Neural cell (in vitro differentiated cells): Measurements from ENCODE around the gene FANCG. TPM values are rescaled to one million over a fixed set of nuclear protein-coding genes. Genes with fewer than 3 reads are reported as not detected.

ENCODE experiments used
- H2AFZ ChIP-seq: fragments of 200-600, 300-800 bp; sonication (generic), shearing (Covaris generic); 2 replicates; pipeline ENCODE4 v1.6.0; 2014; ENCODE audit warnings: low read depth, mild to moderate bottlenecking, antibody characterized with exemption, low read length, moderate library complexity
- H3F3A ChIP-seq: fragments of 200-600 bp; shearing (Covaris generic); 2 replicates; pipeline ENCODE4 v1.6.1; 2016; ENCODE audit warnings: mild to moderate bottlenecking, moderate library complexity, mixed read lengths, antibody characterized with exemption, low read length; ENCODE audit not compliant: insufficient read depth, poor library complexity, severe bottlenecking
- H3K27ac ChIP-seq: fragments of 200-600, 300-800 bp; sonication (generic), shearing (Covaris generic); 2 replicates; pipeline ENCODE4 v1.5.1; 2014; ENCODE audit warnings: mild to moderate bottlenecking, low read length, moderate library complexity
- H3K27me3 ChIP-seq: fragments of 300-800, 200-600 bp; sonication (generic), shearing (Covaris generic); 2 replicates; pipeline ENCODE4 v1.6.0; 2014; ENCODE audit warnings: mild to moderate bottlenecking, low read depth, low read length, moderate library complexity; ENCODE audit not compliant: insufficient read depth
- H3K36me3 ChIP-seq: fragments of 300-800, 200-600 bp; sonication (generic), shearing (Covaris generic); 2 replicates; pipeline ENCODE4 v1.5.1; 2014; ENCODE audit warnings: mild to moderate bottlenecking, antibody characterized with exemption, low read length, moderate library complexity; ENCODE audit not compliant: insufficient read depth
- H3K4me2 ChIP-seq: fragments of 300-800, 200-600 bp; sonication (generic), shearing (Covaris generic); 2 replicates; pipeline ENCODE4 v1.6.0; 2014; ENCODE audit warnings: mild to moderate bottlenecking, low read length
- H3K4me3 ChIP-seq: fragments of 300-800, 200-600 bp; sonication (generic), shearing (Covaris generic); 2 replicates; pipeline ENCODE4 v1.5.1; 2014; ENCODE audit warnings: mild to moderate bottlenecking, low read length, moderate library complexity
- H3K79me2 ChIP-seq: fragments of 200-600 bp; shearing (Covaris generic); replicated peaks from 2 replicates; pipeline ENCODE4 v1.6.0; 2014; ENCODE audit warnings: mild to moderate bottlenecking, low read length, moderate library complexity; ENCODE audit not compliant: insufficient read depth
- H3K9ac ChIP-seq: fragments of 300-800, 200-600 bp; sonication (generic), shearing (Covaris generic); 2 replicates; pipeline ENCODE4 v1.6.1; 2016; ENCODE audit warnings: mild to moderate bottlenecking, low read length, mixed read lengths
- H3K9me2 ChIP-seq: fragments of 200-600 bp; shearing (Covaris generic); 2 replicates; pipeline ENCODE4 v1.6.1; 2016; ENCODE audit warnings: mild to moderate bottlenecking, low read length, mixed read lengths; ENCODE audit not compliant: insufficient read depth
- H3K9me3 ChIP-seq: fragments of 200-600, 300-800 bp; sonication (generic), shearing (Covaris generic); 2 replicates; pipeline ENCODE4 v1.6.1; 2016; ENCODE audit warnings: mild to moderate bottlenecking, mixed run types, low read length, moderate library complexity, mixed read lengths
- H4K20me1 ChIP-seq: fragments of 200-600 bp; shearing (Covaris generic); 2 replicates; pipeline ENCODE4 v1.6.1; 2016; ENCODE audit warnings: mild to moderate bottlenecking, mixed run types; ENCODE audit not compliant: insufficient read depth
- CTCF ChIP-seq: fragments of 450-650 bp; IDR thresholded peaks from 2 replicates; pipeline ENCODE4 v1.5.1; 2014; ENCODE audit warnings: antibody characterized with exemption, mild to moderate bottlenecking, moderate library complexity; ENCODE audit not compliant: poor library complexity, severe bottlenecking
- EP300 ChIP-seq: fragments of 450-650 bp; conservative IDR thresholded peaks from 2 replicates; pipeline ENCODE4 v1.6.1; 2014; ENCODE audit warnings: antibody characterized with exemption, mild to moderate bottlenecking, moderate library complexity; ENCODE audit not compliant: poor library complexity, severe bottlenecking
- EZH2 ChIP-seq: fragments of 200-600, 300-800 bp; shearing (Covaris generic), sonication (generic); IDR thresholded peaks from 2 replicates; pipeline ENCODE4 v1.6.1; 2014; ENCODE audit warnings: antibody characterized with exemption, low read length, borderline replicate concordance, mild to moderate bottlenecking; ENCODE audit not compliant: insufficient read depth, poor library complexity, severe bottlenecking
- MXI1 ChIP-seq: fragments of 450-650 bp; conservative IDR thresholded peaks from 2 replicates; pipeline ENCODE4 v1.6.1; 2014; ENCODE audit warnings: antibody characterized with exemption, mild to moderate bottlenecking; ENCODE audit not compliant: poor library complexity, severe bottlenecking
- POLR2AphosphoS5 ChIP-seq: IDR thresholded peaks from 2 replicates; pipeline ENCODE4 v1.6.1; 2012
- RAD21 ChIP-seq: fragments of 450-650 bp; conservative IDR thresholded peaks from 2 replicates; pipeline ENCODE4 v1.6.1; 2014; ENCODE audit warnings: antibody characterized with exemption, mild to moderate bottlenecking, moderate library complexity
- REST ChIP-seq: IDR thresholded peaks from 2 replicates; pipeline ENCODE4 v1.6.1; 2012; ENCODE audit warnings: borderline replicate concordance
- SMC3 ChIP-seq: fragments of 450-650 bp; conservative IDR thresholded peaks from 2 replicates; pipeline ENCODE4 v1.6.1; 2014; ENCODE audit warnings: antibody characterized with exemption, mild to moderate bottlenecking, moderate library complexity; ENCODE audit not compliant: poor library complexity
- TAF1 ChIP-seq: IDR thresholded peaks from 2 replicates; pipeline ENCODE4 v1.6.1; 2012; ENCODE audit warnings: low read depth
- polyA plus RNA-seq: library from polyadenylated mRNA; depleted of rRNA; stranded (reverse); fragments of >200 nt; gene quantifications from 2 replicates; pipeline ENCODE4 v1.2.3, GENCODE V29; 2014

FANCG gene
- polyA plus RNA-seq, 1 donor from 2014 or later = 56.0 TPM

DNA sequence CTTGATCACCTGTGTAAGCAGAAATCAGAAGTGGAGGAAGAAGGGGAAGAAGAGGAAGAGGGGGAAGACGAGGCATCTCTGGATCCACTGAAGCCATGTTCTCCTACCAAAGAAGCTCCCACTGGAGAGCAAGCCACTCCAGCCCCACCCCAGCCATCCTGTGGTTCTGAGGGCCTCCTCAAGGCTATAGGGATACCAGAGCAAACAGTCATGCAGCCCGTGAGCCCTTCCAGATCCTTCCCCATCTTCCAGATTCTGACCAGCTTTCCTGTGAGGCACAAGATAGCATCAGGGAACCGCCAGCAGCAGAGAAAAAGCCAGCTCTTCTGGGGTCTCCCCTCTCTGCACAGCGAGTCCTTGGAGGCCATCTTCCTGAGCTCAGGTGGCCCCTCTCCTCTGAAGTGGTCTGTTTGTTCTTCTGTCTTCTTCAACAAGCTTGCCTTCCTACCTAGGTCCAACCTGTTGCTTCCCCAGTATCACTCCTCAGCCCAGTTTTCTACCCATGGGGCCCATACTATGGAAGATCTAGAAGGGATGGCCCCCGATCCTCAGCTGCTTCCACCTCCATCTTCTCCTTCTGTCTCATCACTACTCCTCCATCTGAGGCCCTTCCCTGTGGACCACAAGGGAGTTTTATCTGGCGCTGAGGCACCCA lies 36.7 kb downstream of the FANCG start:
- no peak overlapping the region for H2AFZ ChIP-seq
- no peaks in the 10 kb centered on the region for H4K20me1 ChIP-seq
- TF ChIP-seq CTCF = no peak
- TF ChIP-seq EZH2 = no peak
- no peak for TF ChIP-seq TAF1
- TF ChIP-seq MXI1 = no peak
- no peak for TF ChIP-seq EP300
- TF ChIP-seq POLR2AphosphoS5 = no peak
- TF ChIP-seq SMC3 = no peak
- TF ChIP-seq RAD21 = no peak
- no peak for TF ChIP-seq REST

GRCh38 chr9:35042081-35042604 lies 37.6 kb downstream of the FANCG start:
- Histone ChIP-seq H3F3A (no peaks in the 10 kb centered on the region), H2AFZ (no peak overlapping the region), H3K27me3 (no peaks in the 10 kb centered on the region), H3K36me3 (no peaks in the 10 kb centered on the region), H3K9me3 (no peaks in the 10 kb centered on the region), H3K27ac (no peak overlapping the region), H3K9me2 (no peaks in the 10 kb centered on the region), H3K4me2 (no peak overlapping the region), H3K4me3 (no peak overlapping the region), H4K20me1 (no peaks in the 10 kb centered on the region), H3K79me2 (no peaks in the 10 kb centered on the region), H3K9ac (no peak overlapping the region)
- TF ChIP-seq SMC3 (no peak), EP300 (no peak)

More for the DNA sequence above, 36.7 kb downstream of the FANCG start:
- Histone ChIP-seq H3F3A (no peaks in the 10 kb centered on the region), H3K9ac (no peak overlapping the region), H3K4me3 (no peak overlapping the region), H3K36me3 (no peaks in the 10 kb centered on the region), H3K9me3 (no peaks in the 10 kb centered on the region), H3K27me3 (no peaks in the 10 kb centered on the region), H3K27ac (no peak overlapping the region), H3K4me2 (no peak overlapping the region), H3K9me2 (no peaks in the 10 kb centered on the region), H3K79me2 (no peaks in the 10 kb centered on the region)
